ENCODE data around the gene GPRIN3.

The GPRIN3 gene

GRCh38 chr4:89307446-89308160, at the start of gene GPRIN3:
GPRIN3 (minus strand) TSS chr4:89307800; CDS start chr4:89250110, 57,690 bp downstream.
- no peak within 1 kb of the TSS for H3K4me3 ChIP-seq (ENCODE audit: low read depth, low read length)
- TF ChIP-seq, protein P1, sequence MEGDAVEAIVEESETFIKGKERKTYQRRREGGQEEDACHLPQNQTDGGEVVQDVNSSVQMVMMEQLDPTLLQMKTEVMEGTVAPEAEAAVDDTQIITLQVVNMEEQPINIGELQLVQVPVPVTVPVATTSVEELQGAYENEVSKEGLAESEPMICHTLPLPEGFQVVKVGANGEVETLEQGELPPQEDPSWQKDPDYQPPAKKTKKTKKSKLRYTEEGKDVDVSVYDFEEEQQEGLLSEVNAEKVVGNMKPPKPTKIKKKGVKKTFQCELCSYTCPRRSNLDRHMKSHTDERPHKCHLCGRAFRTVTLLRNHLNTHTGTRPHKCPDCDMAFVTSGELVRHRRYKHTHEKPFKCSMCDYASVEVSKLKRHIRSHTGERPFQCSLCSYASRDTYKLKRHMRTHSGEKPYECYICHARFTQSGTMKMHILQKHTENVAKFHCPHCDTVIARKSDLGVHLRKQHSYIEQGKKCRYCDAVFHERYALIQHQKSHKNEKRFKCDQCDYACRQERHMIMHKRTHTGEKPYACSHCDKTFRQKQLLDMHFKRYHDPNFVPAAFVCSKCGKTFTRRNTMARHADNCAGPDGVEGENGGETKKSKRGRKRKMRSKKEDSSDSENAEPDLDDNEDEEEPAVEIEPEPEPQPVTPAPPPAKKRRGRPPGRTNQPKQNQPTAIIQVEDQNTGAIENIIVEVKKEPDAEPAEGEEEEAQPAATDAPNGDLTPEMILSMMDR (IDR thresholded peaks at IDR 0.05; ENCODE audit: low read depth, low read length, missing control alignments), result no peak
- DNase-seq (ENCODE audit: low read depth), result no peak

DNA sequence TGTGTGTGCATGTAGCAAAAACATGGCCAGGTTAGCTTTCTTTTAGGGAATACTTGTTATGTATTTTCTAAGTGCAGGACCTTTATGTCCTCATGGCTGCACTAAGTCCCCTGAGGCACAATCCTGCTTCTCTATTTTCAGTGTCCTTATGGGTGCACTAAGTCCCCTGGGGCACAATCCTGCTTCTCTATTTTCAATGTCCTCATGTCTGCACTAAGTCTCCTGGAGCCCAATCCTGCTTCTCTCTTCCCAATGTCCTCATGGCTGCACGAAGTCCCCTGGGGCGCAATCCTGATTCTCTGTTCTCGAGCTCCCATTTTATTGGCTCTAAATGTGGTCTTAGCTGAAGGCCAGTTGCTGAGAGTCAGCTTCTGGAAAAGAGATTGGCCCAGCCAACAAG, 49.7 kb upstream of the GPRIN3 start:
- TF ChIP-seq, protein P1 (IDR thresholded peaks at IDR 0.05; ENCODE audit: low read depth, low read length, missing control alignments), result no peak
- H3K4me3 ChIP-seq (ENCODE audit: low read depth, low read length), result no peak overlapping the region
- no peak for DNase-seq (ENCODE audit: low read depth)

DNA sequence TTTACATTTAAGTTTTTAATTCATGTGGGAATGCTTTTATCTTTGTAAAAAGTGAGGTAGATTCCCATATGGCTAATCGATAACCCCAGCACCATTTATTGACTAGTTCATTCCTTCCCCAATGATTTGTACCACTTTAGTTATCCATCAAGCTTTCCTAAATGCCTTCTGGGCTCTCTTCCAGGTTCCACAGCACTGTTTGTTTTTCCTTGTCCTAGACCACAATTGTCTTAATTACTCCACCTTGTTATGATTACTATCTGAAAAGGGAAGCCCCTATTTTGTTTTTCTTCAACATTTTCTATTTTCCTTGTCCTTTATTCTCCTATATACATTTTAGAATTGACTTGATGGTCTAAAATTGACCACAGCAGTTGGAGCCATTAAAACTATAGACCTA, 48.5 kb upstream of the GPRIN3 start:
- H3K4me3 ChIP-seq (ENCODE audit: low read depth, low read length), result no peak overlapping the region
- DNase-seq (ENCODE audit: low read depth), result no peak
- TF ChIP-seq, protein P1 (IDR thresholded peaks at IDR 0.05; ENCODE audit: low read depth, low read length, missing control alignments), result no peak

DNA sequence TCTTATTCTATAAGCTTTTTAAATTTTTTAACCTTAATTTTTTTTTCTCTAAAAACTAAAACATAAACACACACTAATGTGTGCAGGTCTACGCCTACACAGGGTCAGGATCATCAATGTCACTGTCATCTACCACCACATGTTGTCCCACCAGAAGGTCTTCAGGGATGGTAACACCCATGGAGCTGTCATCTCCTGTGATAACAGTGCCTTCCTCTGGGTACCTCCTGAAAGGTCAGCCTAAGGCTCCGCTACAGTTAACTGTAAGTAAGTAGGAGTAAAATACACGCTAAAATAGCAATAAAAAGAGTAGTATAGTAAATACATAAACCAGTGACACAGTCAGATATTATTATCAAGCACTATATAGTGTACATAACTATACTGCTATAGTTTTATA, 45.9 kb upstream of the GPRIN3 start:
- DNase-seq (ENCODE audit: low read depth), result no peak
- H3K4me3 ChIP-seq (ENCODE audit: low read depth, low read length), result no peak overlapping the region
- TF ChIP-seq, protein P1 (IDR thresholded peaks at IDR 0.05; ENCODE audit: low read depth, low read length, missing control alignments), result no peak

- H3K4me3 ChIP-seq (ENCODE audit: low read depth, low read length), result no peak overlapping the region
- DNase-seq (ENCODE audit: low read depth), result no peak
- TF ChIP-seq, protein P1 (IDR thresholded peaks at IDR 0.05; ENCODE audit: low read depth, low read length, missing control alignments), result no peak
Measured at GRCh38 chr4:89352541-89352940, 44.9 kb upstream of the GPRIN3 start.

GRCh38 chr4:89351201-89351600, 43.6 kb upstream of the GPRIN3 start:
- no peak for DNase-seq (ENCODE audit: low read depth)
- H3K4me3 ChIP-seq (ENCODE audit: low read depth, low read length), result no peak overlapping the region
- TF ChIP-seq, protein P1 (IDR thresholded peaks at IDR 0.05; ENCODE audit: low read depth, low read length, missing control alignments), result no peak
